DMS79 (cell line): Measurements from ENCODE around the gene STAT5B.
"Not testable (repeated sequence)": the region's sequence is repeated elsewhere in the genome, so short reads cannot be mapped to it uniquely, and the experiment has no call there.

ENCODE experiments used
- DNase-seq: peaks from one replicate; lab custom pipeline; 2025; lab: John Stamatoyannopoulos, UW

STAT5B gene

DNA sequence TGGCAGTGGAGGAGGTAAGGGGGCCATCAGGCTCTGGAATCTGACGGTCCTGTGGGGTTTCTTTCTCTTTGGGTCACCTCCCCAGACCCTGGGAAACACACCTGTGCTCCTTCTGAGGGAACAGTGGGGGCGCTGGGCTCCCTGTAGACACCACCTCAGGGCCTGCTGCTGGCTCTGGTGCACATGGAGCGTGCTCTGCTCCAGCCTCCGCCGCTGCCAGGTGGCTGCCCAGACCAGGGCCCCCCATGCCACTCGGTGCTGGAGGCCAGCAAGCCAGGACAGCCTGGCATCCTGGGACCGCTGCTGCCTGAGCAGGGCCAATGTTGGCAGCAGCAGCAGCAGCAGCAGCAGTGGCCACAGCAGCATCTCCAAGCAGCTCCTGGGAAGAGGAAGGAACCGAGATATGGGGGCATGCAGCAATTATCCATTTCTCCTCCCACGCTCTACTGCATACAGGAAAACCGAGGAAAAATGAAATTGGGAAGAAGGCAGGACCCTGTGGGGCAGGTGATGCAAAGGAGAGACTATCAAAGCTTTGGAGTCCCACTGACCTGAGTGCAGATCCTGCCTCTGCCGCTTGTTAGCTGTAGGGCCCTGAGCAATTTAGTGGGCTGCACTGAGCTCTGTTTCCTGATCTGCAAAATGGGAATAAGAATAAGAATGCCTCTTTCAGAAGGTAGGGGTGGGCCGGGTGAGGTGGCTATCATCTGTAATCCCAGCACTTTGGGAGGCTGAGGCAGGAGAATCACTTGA is 82.8 kb downstream of the STAT5B start:
- DNase-seq: no peak

DNA sequence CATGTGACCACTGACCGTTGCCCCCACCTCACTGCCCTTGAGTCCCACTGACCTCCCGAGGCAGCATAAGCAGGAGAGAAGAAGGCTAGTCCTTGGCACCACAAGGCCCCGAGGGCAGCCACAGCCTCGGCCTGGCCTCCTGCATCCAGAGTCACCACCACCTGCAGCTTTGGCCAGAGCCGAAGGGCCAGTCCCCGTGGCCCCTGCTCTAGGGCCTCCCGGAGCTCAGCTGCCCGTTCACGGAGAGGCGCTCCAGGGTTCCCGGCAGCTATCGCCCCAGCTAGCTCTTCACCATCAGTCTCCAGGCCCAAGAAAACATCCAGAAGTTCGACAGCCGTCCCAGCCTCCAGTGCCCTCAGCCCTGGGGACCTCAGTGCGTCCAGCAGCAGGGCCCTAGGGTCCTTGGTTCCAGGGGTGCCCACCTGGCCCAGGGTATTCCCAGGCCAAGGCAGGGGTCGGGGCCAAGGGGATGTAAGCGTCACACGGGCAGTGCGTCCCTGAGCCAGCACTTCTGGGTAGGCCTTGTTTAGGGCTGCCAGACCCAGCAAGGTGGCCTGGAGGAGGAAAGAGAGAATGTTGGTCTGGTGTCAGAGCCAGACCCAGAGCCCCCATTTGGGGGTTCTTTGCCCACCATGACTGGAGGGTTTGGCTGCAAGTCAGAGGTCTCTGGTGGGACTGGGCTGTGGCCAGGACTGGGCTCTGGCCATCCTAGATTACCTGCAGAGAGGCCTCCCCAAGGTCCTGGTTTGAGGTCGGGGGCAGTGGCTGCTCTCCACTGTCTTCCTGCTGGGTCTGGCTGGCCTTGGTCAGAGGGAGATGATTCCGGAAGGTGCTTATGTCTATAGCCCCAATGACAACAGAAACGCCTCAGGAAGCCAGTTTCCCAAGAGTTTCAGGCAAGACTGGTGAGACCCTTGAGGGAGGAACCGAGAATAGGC is 83.7 kb downstream of the STAT5B start:
- no peak for DNase-seq

- no peak for DNase-seq
These were observed 84.9 kb downstream of the STAT5B start for GRCh38 chr17:42191275-42191608.

DNA sequence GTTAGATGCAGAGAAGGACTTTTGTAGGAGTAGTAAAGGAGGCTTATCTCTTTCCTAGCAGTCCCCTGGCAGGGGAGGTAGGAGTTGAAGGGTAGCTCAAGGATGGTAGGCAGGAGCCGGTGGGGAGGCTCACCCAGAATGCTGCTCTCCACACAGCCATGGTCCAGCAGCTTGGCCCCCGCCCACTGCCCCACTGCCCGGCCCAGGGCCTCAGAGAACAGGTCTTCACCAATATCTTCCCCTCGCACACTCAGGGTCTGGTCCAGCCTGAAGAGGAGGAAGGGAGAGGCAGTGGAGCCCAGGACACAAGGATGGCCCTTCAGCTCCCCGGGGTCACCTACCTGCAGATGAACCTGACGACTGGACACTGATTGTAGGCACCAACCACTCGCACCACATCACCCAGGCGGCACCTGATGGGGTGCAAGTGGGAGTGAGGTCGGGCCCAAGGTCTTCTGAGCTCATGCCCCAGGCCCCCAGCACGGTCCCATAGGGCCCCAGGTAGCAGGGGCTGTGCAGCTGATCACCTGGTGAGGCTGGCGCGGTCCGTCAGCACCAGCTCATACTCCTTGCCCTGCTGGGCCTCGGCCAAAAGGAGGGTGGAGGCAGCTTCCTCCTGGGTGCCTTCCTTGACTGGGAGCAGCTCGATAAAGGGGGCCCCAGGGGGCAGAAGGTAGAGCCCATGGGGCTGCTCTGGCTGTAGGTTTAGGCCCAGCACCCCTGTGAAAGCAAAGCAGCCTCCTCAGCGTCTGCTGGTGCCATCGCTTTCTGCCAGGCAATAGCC is 85.5 kb downstream of the STAT5B start:
- DNase-seq: no peak

DNA sequence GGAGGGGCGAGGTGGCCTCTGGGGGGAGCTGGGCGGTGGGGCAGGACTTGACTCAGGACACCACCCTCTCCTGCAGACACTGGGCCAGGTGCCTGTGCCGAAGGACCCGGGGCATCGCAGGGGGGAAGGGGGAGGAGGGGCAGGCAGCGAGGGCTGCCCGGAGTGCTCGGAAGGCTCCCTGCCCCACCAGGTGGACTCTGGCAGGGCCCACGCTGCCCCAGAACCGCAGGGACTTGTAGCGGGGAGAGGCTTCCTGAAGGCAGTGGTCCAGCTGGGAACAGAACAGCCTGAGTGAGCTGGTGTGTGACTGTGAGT is 86.6 kb downstream of the STAT5B start:
- DNase-seq: no peak

- no peak for DNase-seq
These were observed 87.2 kb downstream of the STAT5B start for GRCh38 chr17:42188749-42189650.

DNA sequence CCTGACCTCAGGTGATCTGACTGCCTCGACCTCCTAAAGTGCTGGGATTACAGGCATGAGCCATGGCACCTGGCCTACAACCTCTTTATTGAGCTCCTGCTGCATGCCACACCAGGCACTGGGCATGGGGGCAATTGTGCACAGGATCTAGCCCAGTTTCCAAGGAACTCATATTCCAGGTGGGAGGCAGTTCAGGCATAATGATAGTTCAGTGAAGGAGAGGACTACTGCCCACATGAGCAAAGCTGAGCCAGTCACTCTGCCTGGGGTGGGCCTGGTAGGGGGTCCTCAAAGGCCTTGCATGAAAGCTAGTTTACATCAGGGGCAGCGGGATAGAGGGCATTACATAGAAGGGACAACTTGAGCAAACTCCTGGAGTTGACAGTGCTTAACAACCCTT is 88.4 kb downstream of the STAT5B start:
- no peak for DNase-seq

DNA sequence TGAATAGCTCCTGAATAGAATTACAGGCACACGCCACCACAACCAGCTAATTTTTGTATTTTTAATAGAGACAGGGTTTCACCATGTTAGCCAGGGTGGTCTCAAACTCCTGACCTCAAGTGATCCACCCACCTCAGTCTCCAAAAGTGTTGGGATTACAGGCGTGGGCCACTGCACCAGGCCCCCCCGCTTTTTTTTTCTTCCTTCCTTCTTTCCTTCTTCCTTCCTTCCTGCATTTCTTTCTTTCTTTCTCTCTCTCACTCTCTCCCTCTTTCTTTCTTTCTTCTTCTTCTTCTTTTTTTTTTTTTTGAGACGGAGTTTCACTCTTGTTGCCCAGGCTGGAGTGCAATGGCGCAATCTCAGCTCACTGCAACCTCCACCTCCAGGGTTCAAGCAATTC is 90.0 kb downstream of the STAT5B start:
- DNase-seq: not testable (repeated sequence)

- DNase-seq: no peak
These were observed 90.6 kb downstream of the STAT5B start for GRCh38 chr17:42185621-42185930.

DNA sequence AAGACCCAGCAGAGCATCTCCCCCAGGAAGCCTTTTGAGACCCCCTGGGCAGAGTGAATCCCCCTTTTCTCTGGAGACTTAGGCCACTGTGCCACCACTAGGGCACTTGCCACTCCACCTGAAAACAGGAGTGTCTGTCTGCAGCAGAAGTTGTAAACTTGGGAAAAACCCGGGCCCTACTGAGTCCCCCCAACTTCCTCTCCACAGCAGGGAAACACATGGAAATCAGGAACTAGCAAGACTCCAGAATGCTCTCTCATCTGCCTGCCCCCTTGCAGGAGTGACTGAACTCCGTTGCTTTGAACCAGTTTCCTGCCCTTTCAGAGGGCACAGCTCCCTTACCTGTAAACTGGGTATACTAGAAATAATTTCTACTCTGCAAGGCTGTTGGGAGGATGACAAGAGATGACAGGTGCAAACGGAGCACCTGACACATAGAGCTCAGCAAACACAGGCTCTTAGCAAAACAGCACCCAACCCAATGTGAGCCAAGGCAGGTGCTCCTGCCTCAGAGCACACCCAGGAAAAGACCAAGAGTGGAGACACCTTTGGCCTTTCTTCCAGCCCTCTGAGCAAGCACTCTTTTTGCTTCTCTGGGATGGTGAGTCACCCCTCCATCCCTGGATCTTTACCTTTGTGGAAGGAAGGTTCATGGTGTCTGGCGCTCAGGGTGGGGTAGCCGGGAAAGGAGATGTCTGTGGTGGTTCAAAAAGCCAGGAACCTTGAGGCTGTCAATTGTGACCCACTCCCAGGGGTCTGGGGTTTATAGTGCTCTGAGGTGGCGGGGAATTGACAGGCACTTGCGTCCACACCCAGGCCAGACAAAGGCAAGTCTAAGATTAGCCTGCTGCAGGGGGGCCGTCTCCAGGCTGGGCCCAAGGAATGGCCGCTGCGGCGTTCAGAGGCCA is 91.2 kb downstream of the STAT5B start, which contains the start of gene HCRT:
HCRT (minus strand) TSS at position 740 of the 908 bp plus-strand sequence; CDS start at position 653, 87 bp downstream.
- DNase-seq: no peak

- DNase-seq: peak; percentile 61
These were observed 92.2 kb downstream of the STAT5B start for GRCh38 chr17:42183741-42184711.

- DNase-seq: no peak
These were observed 93.1 kb downstream of the STAT5B start for GRCh38 chr17:42182927-42183734.

DNA sequence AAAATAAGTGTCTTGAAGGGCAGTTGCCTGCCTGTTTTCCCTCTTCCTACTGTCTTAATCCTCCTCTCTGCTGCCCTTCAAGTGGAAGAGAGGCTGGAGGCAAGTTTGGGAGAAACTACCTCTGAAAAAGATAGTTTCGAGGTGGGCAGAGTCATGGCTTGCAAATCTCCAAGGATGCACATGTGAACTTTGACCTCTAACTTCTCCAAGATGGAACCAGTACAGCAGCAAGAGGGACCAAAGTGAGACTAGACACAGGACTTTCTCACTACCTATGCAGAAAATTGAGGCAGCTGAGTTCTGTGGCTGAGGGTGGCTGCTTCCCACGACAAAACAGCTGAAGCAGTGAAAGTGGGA is 94.4 kb downstream of the STAT5B start:
- DNase-seq: no peak

DNA sequence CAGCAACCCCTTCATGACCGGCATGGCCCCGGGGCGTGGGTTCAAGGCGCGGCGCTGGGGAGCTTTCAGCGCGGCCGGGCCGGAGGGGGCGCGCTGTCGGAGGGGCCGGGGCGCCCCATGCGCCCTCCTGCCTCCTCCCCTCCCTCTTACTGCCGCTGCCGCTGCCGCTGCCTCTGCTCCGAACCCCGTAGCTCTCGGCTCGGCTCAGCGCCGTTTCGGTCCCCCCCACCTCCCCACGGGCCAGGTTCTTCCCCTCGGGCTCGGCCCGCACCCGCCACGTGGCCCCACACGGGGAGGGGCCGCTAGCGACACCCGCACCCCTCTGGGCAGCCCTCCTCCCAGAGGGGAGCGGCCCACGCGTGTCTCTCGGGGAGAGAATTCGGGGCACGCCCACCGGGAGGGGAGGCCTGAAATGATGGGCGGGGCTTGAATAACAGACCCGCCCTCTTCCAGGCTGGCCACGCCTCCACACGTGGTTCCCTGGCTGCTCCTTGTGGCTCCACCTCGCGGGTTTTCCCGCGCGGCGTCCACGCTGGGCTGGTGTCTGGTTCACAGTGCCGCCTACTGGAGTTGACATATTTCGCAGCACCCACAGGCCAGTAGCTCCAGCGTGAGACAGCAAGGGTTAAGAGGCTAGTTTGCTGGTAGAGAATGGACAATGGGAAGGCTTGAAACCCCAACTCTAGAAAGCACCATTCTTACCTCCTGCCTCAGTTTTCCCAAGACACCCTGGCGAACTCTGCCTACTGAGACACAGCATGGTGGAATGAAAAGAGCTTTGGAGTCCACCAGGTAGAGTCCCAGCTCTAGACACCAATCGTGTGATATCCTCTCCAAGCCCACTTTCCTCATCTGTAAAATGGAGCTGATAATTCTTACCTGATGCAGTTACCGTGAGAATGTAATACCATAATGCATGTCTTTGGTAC is 95.0 kb downstream of the STAT5B start, which contains the start of gene KCNH4:
KCNH4 (minus strand) TSS at position 221 of the 929 bp plus-strand sequence; CDS start at position 24, 197 bp downstream.
- DNase-seq: peak; percentile 17

- no peak for DNase-seq
These were observed 95.7 kb downstream of the STAT5B start for GRCh38 chr17:42180411-42180921.

- peak; percentile 43 for DNase-seq
These were observed 96.2 kb downstream of the STAT5B start for GRCh38 chr17:42179911-42180410.

GRCh38 chr17:42179335-42179734 is 96.9 kb downstream of the STAT5B start:
- no peak for DNase-seq
